ENCODE measurements around the gene RASA4.
"Not testable (repeated sequence)": the region's sequence is repeated elsewhere in the genome, so short reads cannot be mapped to it uniquely, and the experiment has no call there.

- not testable (repeated sequence) for TF ChIP-seq CTCF (IDR thresholded peaks at IDR 0.05; ENCODE audit: low read depth, low read length, missing input control); YY1 (IDR thresholded peaks at IDR 0.05); REST (IDR thresholded peaks at IDR 0.05); EGR1 (IDR thresholded peaks at IDR 0.05; ENCODE audit: low read depth in 2 of 2); MAX (IDR thresholded peaks at IDR 0.05)
Measured at GRCh38 chr7:102535062-102535615, 81.4 kb downstream of the RASA4 start.
